ENCODE results near the gene TRIM59.

- TF ChIP-seq POLR2AphosphoS5 (IDR thresholded peaks at IDR 0.05) (no peak), CTCF (IDR thresholded peaks at IDR 0.05 in 8 of 11, conservative IDR thresholded peaks at IDR 0.05 in 3 of 11) (no peak)
These were observed 37.1 kb downstream of the TRIM59 start for GRCh38 chr3:160412477-160412876.
